ENCODE results near the gene BCKDK.

GRCh38 chr16:31131841-31132271 lies 23.7 kb downstream of the BCKDK start:
- TF ChIP-seq CTCF (IDR thresholded peaks at IDR 0.05) (no peak), POLR2A (IDR thresholded peaks at IDR 0.05) (no peak), EP300 (IDR thresholded peaks at IDR 0.05) (no peak)

All from tibial nerve (tissue), 4 donors.